GM12878 (cell line): ENCODE results near the gene OSCP1. TPM values are rescaled to one million over a fixed set of nuclear protein-coding genes. Genes with fewer than 3 reads are reported as not detected.
"Not testable (repeated sequence)": the region's sequence is repeated elsewhere in the genome, so short reads cannot be mapped to it uniquely, and the experiment has no call there.

ENCODE experiments used
- ATAC-seq: fragments of 200-7000 bp; cut with Tn5 transposase; 3 replicates; pipeline ENCODE4 v1.9.1; 2020; ENCODE audit warnings: mild to moderate bottlenecking, moderate library complexity
- BruUV-seq: library from RNA; stranded (reverse); fragments of 400-500 nt; replicated peaks from 2 replicates; lab custom pipeline; 2021; lab: Mats Ljungman, UMichigan
- CTCF ChIA-PET: fragments of 300-600 bp; sonication (Branson Sonifier 250); formaldehyde crosslinking; extraction: SDS; loops from one replicate; lab custom pipeline; 2021; ENCODE audit warnings: inconsistent platforms; lab: Yijun Ruan, JAX
- POLR2A ChIA-PET: fragments of 350-600 bp; formaldehyde crosslinking; extraction: SDS; loops from one replicate; lab custom pipeline; 2021; ENCODE audit warnings: inconsistent platforms; lab: Charles Lee
- RAD21 ChIA-PET: fragments of 300-600 bp; sonication (Branson Sonifier 250); formaldehyde crosslinking; loops from one replicate; lab custom pipeline; 2023; ENCODE audit warnings: antibody characterized with exemption; ENCODE audit not compliant: unreplicated experiment; lab: Charles Lee
- SMC1A ChIA-PET: fragments of 300-600 bp; sonication (Branson Sonifier 250); formaldehyde crosslinking; loops from one replicate; lab custom pipeline; 2023; ENCODE audit not compliant: unreplicated experiment, uncharacterized antibody; lab: Charles Lee
- DNase-seq: peaks from one replicate; pipeline ENCODE4 v3.0.0-alpha.2; 2011; ENCODE audit warnings: low read depth, low spot score
- FAIRE-seq: peaks from 3 replicates; lab custom pipeline; 2011; peaks lifted over from hg19 to GRCh38; lab: Jason Lieb, UNC
- H2AFZ ChIP-seq: 2 replicates; pipeline ENCODE4 v1.6.0; 2011; ENCODE audit warnings: low read depth, low read length, control low read depth; ENCODE audit not compliant: control insufficient read depth
- H3K27ac ChIP-seq: 2 replicates; pipeline ENCODE4 v1.5.1; 2011; ENCODE audit warnings: control low read depth; ENCODE audit not compliant: control insufficient read depth, insufficient read depth
- H3K27me3 ChIP-seq, 2 experiments: replicated peaks in 1 of 2; 2 replicates each; pipeline versions ENCODE4 v1.6.0 to v1.6.1; 2011; ENCODE audit warnings: low read length in 1 of 2; ENCODE audit not compliant: control insufficient read depth in 2 of 2, insufficient read depth in 2 of 2
- H3K36me3 ChIP-seq, 2 experiments: 2 replicates each; pipeline ENCODE4 v1.5.1; 2011; ENCODE audit warnings: low read length in 1 of 2; ENCODE audit not compliant: control insufficient read depth in 2 of 2, insufficient read depth in 2 of 2
- H3K4me1 ChIP-seq: 2 replicates; pipeline ENCODE4 v1.6.1; 2011; ENCODE audit warnings: mild to moderate bottlenecking, low read length, moderate library complexity, mixed read lengths; ENCODE audit not compliant: control insufficient read depth, insufficient read depth
- H3K4me2 ChIP-seq: 2 replicates; pipeline ENCODE4 v1.6.0; 2011; ENCODE audit warnings: control low read depth; ENCODE audit not compliant: control insufficient read depth, insufficient read depth
- H3K4me3 ChIP-seq: fragments of 200-600 bp; sonication (generic); 2 replicates; pipeline ENCODE4 v1.5.1; 2016
- H3K79me2 ChIP-seq: 2 replicates; pipeline ENCODE4 v1.6.0; 2011; ENCODE audit warnings: low read length; ENCODE audit not compliant: control insufficient read depth, insufficient read depth
- H3K9ac ChIP-seq: 2 replicates; pipeline ENCODE4 v1.8.0; 2011; ENCODE audit warnings: low read length, control low read depth, mixed read lengths; ENCODE audit not compliant: control insufficient read depth, insufficient read depth
- H3K9me3 ChIP-seq: replicated peaks from 3 replicates; pipeline ENCODE4 v1.5.1; 2011; ENCODE audit warnings: mild to moderate bottlenecking, low read length; ENCODE audit not compliant: control insufficient read depth, insufficient read depth
- H4K20me1 ChIP-seq: 2 replicates; pipeline ENCODE4 v1.6.0; 2011; ENCODE audit not compliant: control insufficient read depth, insufficient read depth
- CHD4 ChIP-seq: fragments of 200-600 bp; sonication (generic); IDR thresholded peaks from 2 replicates; pipeline ENCODE4 v1.6.1; 2016; ENCODE audit warnings: mild to moderate bottlenecking
- IKZF1 ChIP-seq: fragments of 450-650 bp; conservative IDR thresholded peaks from 2 replicates; pipeline ENCODE4 v1.6.1; 2017; ENCODE audit warnings: antibody characterized with exemption, mild to moderate bottlenecking
- TCF12 ChIP-seq: IDR thresholded peaks from 2 replicates; pipeline ENCODE4 v1.6.1; 2011; ENCODE audit warnings: low read depth, mild to moderate bottlenecking, low read length
- ZSCAN29 ChIP-seq: fragments of 450-650 bp; IDR thresholded peaks from 2 replicates; pipeline ENCODE4 v1.6.1; 2017; ENCODE audit warnings: mild to moderate bottlenecking, moderate library complexity
- WGBS: methylation state at CpG from one replicate; pipeline ENCODE4 v1.1.6; 2016; ENCODE audit warnings: low lambda C conversion rate; ENCODE audit not compliant: insufficient replicate concordance, insufficient coverage; ENCODE audit errors: missing lambda C conversion rate; 5-methylcytosine and 5-hydroxymethylcytosine counted together
- in situ Hi-C: fragments of 300-500 bp; cut with MboI; formaldehyde crosslinking; loops from 9 replicates; pipeline ENCODE4 v1.14.3; 2018; ENCODE audit warnings: mixed read lengths
- intact Hi-C: fragments of 100-400 bp; cut with micrococcal nuclease; formaldehyde crosslinking; loops from one replicate; pipeline ENCODE4 v1.14.2; 2022; ENCODE audit not compliant: unreplicated experiment
- polyA plus RNA-seq, 11 experiments: library from polyadenylated mRNA; depleted of rRNA in 4 of 11; unstranded in 6 of 11; stranded (reverse) in 5 of 11; fragments of >200 nt; fragmentation: Nextera tagmentation in 4 of 11; fragmentation: Illumina TruSeq in 1 of 11; extraction: Ambion mirVana in 4 of 11; extraction: Trizol in 1 of 11; gene quantifications; 1 replicate in 1 of 11; 2 replicates in 10 of 11; pipeline versions ENCODE4 v1.2.1 to v1.2.3, GENCODE V29; 2011 to 2016; ENCODE audit warnings: inconsistent platforms in 2 of 11, missing spikeins in 2 of 11, low read depth in 1 of 11
- total RNA-seq, 4 experiments: library from RNA; depleted of rRNA in 3 of 4; stranded (reverse); fragments of >200 nt in 3 of 4; fragmentation: Illumina TruSeq in 1 of 4; extraction: Trizol in 1 of 4; gene quantifications; 2 replicates each; pipeline versions ENCODE4 v1.2.1 to v1.2.3, GENCODE V29; 2013 to 2021

Gene OSCP1
- total and polyA plus RNA-seq, 10 of the 15 experiments (the other 5 are each of a cell fraction or from before 2014, with no cell fraction given) = 1.8 to 5.9 (median 3.0) TPM

DNA sequence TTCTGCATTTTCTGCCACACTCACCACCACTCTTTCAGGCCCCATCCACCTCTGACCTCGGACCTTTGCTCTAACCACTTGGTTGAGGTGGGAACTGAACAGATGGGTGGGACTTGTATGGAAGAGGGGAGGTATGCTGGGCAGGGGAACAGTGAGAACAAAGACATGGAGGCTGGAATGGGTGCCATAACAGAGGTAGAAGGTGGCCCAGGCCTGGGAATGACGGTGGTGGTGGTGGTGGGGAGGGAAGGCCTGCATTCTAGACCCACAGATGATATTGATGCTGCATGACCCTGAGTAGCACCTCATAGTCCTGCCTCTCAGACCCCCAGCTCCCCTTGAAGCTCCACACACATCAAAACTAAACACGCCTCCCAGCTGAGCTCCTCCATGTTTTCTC lies 37.7 kb upstream of the OSCP1 start:
- no peak for FAIRE-seq
- H2AFZ ChIP-seq = no peak overlapping the region
- intact Hi-C loops (no loop called here), in situ Hi-C loops (no loop called here)
- no peaks in the 10 kb centered on the region for H3K36me3 ChIP-seq
- H3K9me3 ChIP-seq = no peaks in the 10 kb centered on the region
- TF ChIP-seq ZSCAN29 (no peak), TCF12 (no peak), IKZF1 (no peak), CHD4 (no peak)
- peaks cover 0 to 3% of the 10 kb centered on the region in 2 experiments; a peak in 3 of 4 replicates for H3K27me3 ChIP-seq
- no peaks in the 10 kb centered on the region; the same call in 1 of the 2 replicates for H4K20me1 ChIP-seq
- no TSS peak for BruUV-seq
- H3K4me2 ChIP-seq = no peak overlapping the region
- no peak overlapping the region for H3K4me3 ChIP-seq
- RAD21 ChIA-PET = no interaction called here
- SMC1A ChIA-PET = no interaction called here
- POLR2A ChIA-PET = no interaction called here
- no peak for ATAC-seq
- no peak for DNase-seq
- H3K79me2 ChIP-seq = no peaks in the 10 kb centered on the region
- no peak overlapping the region for H3K27ac ChIP-seq
- CTCF ChIA-PET = interaction anchor here (0.8 to 1.6 kb wide), 3 partner anchors 9 to 28 kb away, joined by 3 to 5 read pairs (median 3); no protein-coding TSS in a partner anchor
- WGBS = 20% methylated on average over 3 of the region's 3 CpGs
- no peak overlapping the region for H3K9ac ChIP-seq
- H3K4me1 ChIP-seq = peaks cover 6% of the 10 kb centered on the region; the same call in 1 of the 2 replicates

DNA sequence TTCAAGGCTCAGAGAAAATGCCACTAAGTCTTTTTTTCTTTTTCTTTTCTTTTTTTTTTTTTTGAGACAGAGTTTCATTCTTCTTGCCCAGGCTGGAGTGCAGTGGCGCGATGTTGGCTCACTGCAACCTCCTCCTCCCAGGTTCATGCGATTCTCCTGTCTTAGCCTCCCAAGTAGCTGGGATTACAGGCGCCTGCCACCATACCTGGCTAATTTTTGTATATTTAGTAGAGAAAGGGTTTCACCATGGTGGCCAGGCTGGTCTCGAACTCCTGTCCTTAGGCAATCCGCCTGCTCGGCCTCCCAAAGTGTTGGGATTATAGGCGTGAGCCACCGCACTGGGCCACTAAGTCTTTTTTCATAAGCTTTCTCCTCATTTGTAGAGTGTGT lies 37.1 kb upstream of the OSCP1 start:
- in situ Hi-C loops, H3K9ac ChIP-seq, FAIRE-seq, intact Hi-C loops, RAD21 ChIA-PET, H3K79me2 ChIP-seq, H4K20me1 ChIP-seq, DNase-seq, H3K4me3 ChIP-seq, BruUV-seq, H2AFZ ChIP-seq, H3K36me3 ChIP-seq, H3K9me3 ChIP-seq, H3K27me3 ChIP-seq, POLR2A ChIA-PET, H3K27ac ChIP-seq, H3K4me2 ChIP-seq, SMC1A ChIA-PET, H3K4me1 ChIP-seq, ATAC-seq: not testable (repeated sequence)
- WGBS = 74% methylated on average over 6 of the region's 9 CpGs
- CTCF ChIA-PET = interaction anchor here (0.8 to 1.6 kb wide), 3 partner anchors 8 to 28 kb away, joined by 3 to 5 read pairs (median 3); no protein-coding TSS in a partner anchor
